Stimulated activated CD4-positive, alpha-beta T cell treated with anti-CD3 and anti-CD28 coated beads, Interleukin-1b, Interleukin-23, amount 100 ng/mL, for 48 hours (primary cell): ENCODE measurements around the gene MEGF8.

Experiments
- DNase-seq: peaks from one replicate; pipeline ENCODE4 v3.0.0-alpha.2; 2020

MEGF8 gene

DNA sequence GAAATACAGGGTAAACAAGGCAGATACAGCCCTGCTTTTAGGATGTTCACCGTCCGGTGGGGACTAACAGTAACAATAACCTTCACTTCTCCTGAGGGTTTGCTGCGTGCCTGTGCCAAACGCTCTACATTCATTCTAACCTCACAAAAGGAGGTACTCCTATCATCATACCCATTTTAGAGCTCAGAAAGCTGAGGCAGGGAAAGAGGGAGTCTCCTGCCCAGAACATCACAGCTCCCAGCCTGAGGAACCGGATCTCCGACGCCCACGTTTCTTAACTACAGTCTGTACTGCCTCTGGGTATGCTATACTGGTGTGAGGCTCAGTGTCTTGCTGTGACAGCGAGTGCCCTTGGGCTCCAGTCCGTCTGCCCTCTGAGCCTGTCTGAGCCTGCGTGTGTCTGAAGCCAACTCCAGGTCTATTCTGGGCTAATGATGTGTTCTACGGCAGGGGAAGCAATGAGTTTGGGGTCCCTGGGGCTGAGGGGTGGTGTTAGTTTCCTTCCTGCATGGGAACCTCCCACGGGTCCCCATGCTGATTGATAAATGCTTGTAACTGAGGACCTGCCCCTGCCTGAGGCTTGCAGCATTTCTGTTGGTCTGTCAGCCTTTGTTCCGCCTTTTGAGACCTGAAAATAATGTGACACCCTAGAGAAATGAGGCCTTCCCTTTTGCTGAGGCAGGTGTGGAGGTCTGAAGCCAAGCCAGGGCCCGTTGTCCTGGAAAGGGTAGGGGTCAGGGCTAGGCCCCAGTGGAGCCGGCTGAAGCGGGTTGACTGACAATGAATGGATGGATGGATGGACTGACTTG lies 96.9 kb downstream of the MEGF8 start:
- DNase-seq = no peak

DNA sequence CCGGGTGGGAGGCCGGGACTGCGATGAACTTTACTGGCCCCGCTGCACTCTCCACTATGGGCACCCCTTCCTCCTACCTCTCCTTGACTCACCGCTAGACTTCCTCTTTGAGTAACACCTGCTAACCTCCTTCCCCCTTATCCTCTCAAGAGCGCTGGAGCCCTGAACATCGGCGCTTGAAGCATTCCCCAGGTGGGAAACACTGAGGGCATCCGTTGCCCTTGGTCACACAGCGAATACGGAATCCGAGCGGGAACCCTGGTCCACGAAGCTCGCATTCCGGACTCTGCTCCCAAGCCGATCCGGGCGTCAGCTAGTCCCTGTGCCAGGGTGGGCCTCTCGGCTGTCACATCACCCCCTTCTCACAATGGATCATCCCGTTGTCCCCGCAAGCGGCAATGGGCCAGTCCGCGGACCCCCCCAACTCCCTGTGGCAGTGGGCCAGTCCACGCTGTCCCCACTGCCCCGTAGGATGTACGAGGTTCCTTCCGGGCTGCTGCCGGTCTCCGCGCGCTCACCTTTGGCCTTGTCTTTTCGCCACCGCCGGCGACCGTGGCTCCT lies 97.5 kb downstream of the MEGF8 start:
- peak; percentile 62 for DNase-seq

DNA sequence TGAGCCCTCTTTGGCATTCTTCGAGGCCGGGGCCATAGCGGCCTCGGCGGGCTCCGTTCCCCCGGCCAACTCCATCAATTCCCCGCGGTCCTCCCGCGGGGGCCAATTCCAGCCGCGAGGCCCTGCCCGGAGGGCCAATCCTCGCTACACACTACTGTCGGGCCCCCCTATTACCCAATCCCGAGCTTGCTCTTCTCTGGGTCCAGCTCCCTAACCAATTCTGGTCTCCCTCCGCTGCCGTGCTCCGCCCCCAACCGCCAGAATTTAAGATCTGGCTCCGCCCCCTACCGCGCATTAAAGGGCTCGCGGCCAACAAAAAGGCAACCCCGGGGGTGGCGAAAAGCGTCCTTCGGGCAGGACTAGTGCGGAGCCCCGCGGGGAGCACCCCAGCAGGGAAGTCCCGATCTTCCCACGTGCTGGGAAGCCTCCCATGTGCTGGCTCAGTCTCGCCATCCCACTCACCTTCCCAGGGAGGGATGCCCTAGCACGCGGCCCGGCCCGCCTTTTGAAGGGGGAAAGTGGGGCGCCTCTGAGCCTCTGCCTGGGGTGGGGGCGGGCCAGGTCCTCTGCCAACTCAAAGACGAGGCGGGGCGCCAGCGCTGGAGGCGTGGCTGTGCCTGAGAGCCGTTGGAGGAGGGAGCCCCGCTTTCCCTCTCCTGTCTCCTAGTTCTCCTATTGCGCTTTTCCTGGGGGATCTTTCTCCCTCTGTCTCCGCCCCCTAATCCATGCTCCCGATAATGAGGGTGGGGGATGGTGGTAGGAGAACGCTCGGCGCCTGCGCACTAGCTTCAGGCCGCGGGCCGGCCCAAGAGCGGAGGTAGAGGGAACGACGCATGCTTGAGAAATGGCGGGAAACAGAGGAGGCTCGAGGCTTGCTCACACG lies 98.3 kb downstream of the MEGF8 start:
- peak; percentile 94 for DNase-seq

DNA sequence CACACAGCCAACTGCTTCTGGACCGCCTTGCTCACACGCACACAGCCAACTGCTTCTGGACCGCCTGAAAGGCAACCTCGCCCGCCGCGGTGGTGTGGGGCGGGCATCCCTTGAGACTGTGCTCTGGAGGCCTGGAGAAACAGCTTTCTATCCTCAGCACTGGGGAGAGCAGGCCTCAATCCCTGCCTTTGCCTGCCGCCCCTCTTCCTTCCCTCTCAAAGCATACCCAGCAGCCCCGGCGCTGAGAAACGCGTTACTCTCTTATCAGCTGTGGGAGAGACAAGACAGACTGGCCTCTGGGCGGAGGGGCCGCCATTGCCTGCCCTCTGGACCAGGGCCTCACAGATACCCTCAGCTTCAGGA lies 98.9 kb downstream of the MEGF8 start:
- no peak for DNase-seq

DNA sequence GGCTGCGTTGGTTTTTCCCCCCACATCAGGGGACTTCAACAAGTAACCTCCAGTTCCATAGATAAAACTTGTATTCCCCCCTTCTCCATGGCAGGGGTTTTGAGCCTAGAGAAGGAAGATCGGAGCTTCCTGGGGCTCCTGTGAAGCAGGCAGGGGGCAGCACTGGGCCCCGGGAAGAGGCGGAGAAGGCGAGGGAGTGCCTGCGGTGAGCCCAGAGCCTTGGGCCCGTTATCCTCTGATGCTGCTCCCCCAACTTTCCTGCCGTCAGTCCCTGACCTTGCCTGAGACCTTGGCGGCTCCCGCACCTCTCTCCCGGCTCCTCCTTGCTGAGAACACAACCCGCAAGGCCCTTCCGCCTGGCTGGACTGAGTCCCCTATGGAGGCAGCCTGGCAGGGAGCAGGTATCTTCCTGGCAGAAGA lies 99.3 kb downstream of the MEGF8 start:
- DNase-seq = no peak

DNA sequence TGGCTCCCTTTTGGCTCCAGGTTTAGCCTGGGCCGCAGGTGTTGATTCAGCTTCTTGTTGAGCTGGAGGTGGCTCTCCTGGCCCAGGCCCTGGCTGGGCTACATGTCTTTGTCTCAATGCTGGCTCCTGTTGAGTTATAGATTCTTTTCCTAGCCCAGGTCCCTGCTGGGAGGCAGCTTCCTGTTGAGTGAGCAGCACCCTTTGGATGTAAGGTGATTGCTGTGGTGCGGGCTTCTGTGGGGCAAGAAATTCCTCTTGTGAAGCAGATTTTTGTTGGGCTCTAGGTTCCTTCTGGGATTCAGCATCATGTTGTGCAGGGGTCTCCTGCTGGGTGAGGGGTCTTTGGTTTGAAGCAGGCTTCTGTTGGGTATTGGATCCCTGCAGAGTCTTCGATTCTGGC lies 101.2 kb downstream of the MEGF8 start:
- DNase-seq = no peak

DNA sequence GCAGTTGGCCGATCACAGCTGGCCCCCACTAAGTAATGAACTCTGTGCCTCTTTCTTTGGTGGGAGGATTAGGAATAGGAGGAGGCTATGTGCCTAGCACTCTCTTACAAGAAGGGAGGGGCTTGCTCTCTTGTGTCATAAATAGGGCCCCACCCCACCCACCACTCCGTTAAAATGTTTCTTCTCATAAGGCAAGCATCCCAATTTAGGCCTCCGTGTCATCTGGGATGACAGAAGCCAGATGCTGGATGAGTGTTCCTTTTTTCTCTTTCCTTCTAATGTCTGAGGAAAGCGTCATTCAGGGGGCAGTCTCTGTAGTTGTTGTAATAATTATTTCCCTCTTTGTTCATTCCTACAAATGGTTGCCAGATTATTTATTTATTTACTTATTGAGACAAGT lies 101.9 kb downstream of the MEGF8 start, which contains the start of gene LIPE:
Gene LIPE, minus strand, starts transcription at position 76 of the 400 bp plus-strand sequence. CDS start 239 bp downstream, outside the sequence.
- no peak for DNase-seq
